GM12873 (cell line): ENCODE data around the gene KCNE4.

Source experiments
- TF ChIP-seq, protein P1 (sequence below): IDR thresholded peaks from 2 replicates; pipeline ENCODE4 v1.5.1; 2012; ENCODE audit warnings: low read depth, mild to moderate bottlenecking, moderate library complexity, low read length, control low read depth; ENCODE audit not compliant: insufficient read depth; ENCODE audit errors: missing control alignments

The KCNE4 gene

GRCh38 chr2:223062396-223062795 lies 10.4 kb downstream of the KCNE4 start:
- TF ChIP-seq, protein P1, sequence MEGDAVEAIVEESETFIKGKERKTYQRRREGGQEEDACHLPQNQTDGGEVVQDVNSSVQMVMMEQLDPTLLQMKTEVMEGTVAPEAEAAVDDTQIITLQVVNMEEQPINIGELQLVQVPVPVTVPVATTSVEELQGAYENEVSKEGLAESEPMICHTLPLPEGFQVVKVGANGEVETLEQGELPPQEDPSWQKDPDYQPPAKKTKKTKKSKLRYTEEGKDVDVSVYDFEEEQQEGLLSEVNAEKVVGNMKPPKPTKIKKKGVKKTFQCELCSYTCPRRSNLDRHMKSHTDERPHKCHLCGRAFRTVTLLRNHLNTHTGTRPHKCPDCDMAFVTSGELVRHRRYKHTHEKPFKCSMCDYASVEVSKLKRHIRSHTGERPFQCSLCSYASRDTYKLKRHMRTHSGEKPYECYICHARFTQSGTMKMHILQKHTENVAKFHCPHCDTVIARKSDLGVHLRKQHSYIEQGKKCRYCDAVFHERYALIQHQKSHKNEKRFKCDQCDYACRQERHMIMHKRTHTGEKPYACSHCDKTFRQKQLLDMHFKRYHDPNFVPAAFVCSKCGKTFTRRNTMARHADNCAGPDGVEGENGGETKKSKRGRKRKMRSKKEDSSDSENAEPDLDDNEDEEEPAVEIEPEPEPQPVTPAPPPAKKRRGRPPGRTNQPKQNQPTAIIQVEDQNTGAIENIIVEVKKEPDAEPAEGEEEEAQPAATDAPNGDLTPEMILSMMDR: no peak

DNA sequence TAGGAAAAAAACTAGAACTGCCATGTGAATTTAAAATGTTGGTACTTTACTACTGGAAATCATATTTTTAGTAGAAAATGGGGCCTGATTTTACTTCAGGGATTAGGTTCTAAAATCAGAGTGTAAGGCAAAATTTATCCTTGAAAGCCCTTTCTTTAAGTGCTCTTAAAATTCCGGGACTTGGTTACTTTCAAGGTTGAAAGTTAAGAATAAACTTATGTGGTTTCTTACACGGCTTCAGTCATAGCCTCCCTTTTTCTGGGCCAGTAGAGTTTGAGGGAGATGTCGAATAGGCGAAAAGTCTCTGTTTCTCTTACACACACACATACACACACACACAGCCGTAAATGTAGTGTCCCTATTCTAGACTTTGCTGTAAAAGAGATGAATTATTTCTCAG lies 13.1 kb downstream of the KCNE4 start:
- TF ChIP-seq, protein P1: no peak

DNA sequence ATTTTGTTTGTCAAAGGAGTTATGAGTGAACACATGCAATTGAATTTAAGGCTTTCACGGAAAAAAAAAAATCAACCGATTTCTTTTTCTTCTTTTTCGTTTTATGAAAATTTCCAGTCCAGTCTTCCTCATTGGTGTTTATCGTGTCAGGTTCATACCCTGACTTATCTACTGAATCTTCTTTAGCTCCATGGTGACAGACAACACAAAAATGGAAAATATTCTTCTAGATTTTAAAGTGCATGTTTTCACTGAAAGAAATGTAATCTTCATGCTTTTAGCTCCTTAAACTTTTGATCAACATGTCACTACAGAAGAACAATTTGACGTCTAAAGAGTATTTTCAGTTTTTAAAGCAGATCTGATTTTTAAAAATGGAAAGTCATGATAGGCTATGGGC lies 14.7 kb downstream of the KCNE4 start:
- TF ChIP-seq, protein P1: no peak

DNA sequence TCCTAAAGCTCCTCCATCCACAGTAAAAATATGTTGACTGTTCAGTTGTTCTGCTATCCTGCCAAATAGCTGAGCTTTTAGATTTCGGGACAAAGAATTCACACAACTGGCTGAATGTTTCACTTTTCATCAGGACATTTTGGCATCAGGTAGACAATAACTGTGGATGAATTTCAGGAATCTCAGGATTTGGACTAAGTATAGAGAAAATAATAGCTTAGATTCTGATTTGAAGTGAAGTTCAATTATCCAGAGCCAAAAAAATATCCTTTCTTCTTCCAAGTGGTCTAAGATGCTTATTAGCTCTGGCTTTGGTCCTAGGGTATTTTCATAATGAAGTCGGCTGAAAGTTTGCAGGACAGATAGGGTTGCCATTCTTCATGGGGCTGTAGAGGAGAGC lies 16.1 kb downstream of the KCNE4 start:
- TF ChIP-seq, protein P1: no peak

GRCh38 chr2:223069465-223069864 lies 17.5 kb downstream of the KCNE4 start:
- TF ChIP-seq, protein P1: no peak

DNA sequence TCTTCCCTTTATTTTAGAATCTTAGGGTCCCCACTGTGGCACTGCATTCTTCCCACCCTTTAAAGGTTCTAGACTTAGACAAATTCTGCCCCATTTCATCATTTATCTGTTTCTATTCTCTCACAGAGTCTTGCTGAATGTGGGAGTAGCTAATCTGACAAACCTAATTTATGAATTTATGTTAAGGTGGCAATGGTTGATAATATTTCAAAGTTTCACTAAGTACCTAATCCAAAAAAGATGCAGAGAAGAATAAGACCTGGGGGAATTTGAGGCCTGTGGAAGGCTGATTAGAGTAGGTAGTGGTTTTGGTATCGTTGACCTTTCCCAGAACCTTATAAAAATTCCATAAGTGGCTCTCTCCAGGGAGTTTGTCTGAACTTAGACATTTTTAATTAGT lies 18.0 kb downstream of the KCNE4 start:
- TF ChIP-seq, protein P1: no peak

DNA sequence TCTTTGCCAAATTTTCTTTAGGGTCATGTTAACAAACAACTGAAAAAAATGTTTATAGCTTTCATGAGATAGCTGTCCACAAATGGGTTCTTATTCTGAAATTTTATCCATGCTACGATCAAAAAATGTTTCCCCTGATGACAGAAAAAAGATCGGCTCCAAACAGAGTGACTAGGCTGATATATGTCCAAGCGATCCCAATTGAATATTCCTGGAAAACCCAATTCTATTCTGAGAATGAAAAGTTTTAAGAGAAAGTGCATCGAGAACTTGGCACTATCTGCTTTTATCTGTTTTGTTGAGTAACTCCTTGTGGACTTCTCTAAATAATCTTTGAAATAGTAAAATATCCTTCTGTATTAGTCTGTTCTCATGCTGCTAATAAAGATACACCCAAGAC lies 19.1 kb downstream of the KCNE4 start:
- TF ChIP-seq, protein P1: no peak

- TF ChIP-seq, protein P1: no peak
Observed at GRCh38 chr2:223072826-223073225, 20.8 kb downstream of the KCNE4 start.
